HG02943 (cell line): ENCODE data around the gene PRKAG2.
"Not testable (repeated sequence)": the region's sequence is repeated elsewhere in the genome, so short reads cannot be mapped to it uniquely, and the experiment has no call there.

Experiments
- ATAC-seq: cut with Tn5 transposase; IDR thresholded peaks from one replicate; pipeline ENCODE4 v1.9.1; 2021; ENCODE audit warnings: mild to moderate bottlenecking, low read depth, moderate library complexity; ENCODE audit not compliant: unreplicated experiment

PRKAG2 gene

GRCh38 chr7:151792636-151793035 is 84.3 kb downstream of the PRKAG2 start:
- ATAC-seq, result no peak

DNA sequence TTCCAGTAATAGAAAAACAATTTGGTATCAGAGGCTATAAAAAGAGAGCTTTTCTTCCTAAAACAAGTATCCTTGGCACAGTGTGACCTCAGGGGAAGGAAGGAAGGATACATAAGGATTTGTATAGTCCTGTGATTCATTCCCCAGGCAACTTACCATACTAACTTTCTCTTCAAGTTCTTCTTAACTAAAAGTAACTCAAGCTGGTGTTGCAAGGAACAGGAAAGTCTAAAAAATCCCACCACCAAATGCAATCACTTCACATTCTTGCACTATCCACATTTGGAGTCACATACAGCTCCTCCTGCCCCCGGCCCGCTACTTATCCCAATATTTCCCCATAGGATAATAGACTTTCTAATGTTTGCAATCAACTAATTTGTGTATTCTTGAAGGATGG is 84.8 kb downstream of the PRKAG2 start:
- no peak for ATAC-seq

GRCh38 chr7:151790830-151791620 is 85.9 kb downstream of the PRKAG2 start:
- ATAC-seq, result no peak

GRCh38 chr7:151790095-151790829 is 86.7 kb downstream of the PRKAG2 start:
- no peak for ATAC-seq

DNA sequence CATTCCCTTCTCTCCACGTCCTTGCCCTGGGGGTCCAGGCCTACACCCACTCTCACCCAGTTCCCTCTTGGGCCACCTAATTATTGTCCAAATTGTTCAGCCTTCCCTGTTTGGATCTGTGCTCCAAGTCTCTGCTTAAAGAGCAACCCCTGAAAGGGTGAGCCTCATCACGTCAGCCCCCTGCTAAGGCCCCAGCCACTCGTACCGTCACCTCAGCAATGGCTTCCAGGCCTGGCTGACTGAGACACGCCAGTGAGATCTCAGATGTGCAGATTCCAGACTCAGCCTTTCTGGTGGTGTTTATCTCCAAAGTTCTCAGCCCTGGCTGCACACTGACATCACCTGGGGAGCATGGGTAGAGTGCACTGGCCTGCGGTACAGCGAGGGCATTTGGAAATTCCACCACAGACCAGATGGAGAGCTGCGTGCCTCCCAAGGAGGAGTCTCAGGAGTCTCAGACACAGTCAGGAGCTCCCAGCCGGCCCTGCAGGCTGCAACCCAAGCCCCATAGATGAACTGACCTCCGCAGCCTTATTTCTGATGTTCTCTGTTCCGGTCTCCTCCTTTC is 87.5 kb downstream of the PRKAG2 start:
- ATAC-seq, result no peak

GRCh38 chr7:151787348-151787747 is 89.6 kb downstream of the PRKAG2 start:
- no peak for ATAC-seq

DNA sequence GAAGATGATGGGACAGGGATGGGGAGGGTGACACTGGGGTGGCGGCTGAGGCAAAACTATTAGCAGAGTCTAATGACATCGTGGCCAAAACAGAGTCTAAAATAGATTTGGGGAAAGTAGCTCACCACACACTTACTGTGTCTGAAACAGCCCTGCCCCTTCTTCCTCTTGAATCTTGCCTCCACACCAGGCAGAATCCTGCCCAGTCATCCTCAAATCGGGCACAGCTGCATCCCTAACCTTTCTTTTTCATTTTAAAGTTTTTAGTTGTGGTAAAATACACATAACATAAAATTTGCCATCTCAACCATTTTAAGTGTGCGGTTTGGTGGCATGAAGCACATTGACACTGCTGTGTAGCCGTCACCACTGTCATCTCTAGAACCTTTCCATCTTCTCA is 90.0 kb downstream of the PRKAG2 start:
- ATAC-seq, result no peak

DNA sequence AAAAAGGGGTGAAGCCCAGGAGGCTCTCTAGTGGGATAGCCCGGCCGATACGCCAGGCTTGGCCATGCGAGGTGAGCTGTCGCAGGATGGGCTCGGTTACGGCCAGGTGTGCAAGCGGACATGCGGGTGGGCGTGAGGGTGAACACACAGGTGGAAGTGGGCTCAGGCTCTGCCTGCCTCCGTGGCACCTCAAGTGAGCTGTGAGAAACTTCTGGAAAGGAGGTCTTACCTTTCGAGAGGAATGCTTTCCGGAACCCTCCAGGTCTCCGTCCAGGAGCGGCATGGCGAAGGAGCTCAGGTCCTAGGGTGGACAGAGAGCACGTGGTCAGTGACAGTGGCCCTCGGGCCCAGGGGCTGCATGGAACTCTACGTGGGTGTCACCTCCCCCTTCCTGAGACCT is 90.7 kb downstream of the PRKAG2 start:
- no peak for ATAC-seq

DNA sequence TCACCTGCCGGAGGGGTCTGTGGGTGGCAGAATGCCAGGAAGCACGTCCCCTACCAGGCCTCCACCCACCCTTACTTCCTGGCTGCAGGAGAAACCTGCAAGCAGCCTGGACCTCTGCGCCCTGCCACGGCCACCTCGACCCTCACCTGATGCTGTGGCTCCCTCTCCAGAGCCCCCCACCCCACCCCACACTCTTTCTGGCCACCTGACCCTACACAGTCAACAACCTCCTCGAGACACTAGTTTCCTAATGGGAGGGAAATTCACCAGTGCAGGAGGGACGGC is 91.3 kb downstream of the PRKAG2 start:
- ATAC-seq, result no peak

DNA sequence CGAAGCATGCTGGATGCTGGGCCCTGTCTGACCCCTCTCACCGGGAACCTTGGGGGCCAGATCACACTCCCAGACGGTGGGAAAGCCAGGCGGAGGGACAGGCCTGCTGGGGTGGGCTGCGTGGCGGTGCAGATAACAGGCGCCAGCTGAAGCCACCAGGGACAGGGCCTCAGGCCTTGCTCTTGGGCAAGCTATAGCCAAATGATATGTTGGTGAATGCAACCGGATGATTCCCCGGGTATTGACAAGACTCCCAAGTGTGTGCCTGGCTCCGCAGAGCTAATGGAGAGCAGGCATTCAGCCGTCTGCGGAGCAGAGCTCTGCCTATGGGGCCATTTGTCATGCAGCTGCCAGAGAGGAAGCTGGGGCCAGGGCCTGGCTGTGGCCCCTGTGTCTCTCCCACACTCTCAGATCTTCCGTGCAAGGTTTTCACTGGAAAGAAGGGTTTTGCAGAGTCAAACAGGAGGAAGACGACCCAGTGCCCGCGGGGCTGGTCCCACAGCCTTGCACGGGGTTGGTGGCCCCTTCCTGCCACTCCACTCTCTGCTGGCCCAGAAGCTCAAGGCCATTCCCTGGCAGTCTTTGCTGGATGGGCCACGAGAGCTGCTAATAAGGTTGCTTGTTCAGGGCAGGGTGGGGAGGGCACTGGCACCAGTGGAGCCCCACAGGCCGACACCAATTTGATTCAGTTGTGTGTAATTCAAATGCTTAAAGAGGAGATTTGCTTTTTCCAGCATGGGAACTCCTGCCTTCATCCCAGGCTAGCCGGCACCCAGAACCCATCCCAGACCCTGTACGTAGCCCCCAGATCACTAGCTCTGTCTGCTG is 91.8 kb downstream of the PRKAG2 start:
- no peak for ATAC-seq

- no peak for ATAC-seq
These were observed 92.8 kb downstream of the PRKAG2 start for GRCh38 chr7:151783958-151784575.

DNA sequence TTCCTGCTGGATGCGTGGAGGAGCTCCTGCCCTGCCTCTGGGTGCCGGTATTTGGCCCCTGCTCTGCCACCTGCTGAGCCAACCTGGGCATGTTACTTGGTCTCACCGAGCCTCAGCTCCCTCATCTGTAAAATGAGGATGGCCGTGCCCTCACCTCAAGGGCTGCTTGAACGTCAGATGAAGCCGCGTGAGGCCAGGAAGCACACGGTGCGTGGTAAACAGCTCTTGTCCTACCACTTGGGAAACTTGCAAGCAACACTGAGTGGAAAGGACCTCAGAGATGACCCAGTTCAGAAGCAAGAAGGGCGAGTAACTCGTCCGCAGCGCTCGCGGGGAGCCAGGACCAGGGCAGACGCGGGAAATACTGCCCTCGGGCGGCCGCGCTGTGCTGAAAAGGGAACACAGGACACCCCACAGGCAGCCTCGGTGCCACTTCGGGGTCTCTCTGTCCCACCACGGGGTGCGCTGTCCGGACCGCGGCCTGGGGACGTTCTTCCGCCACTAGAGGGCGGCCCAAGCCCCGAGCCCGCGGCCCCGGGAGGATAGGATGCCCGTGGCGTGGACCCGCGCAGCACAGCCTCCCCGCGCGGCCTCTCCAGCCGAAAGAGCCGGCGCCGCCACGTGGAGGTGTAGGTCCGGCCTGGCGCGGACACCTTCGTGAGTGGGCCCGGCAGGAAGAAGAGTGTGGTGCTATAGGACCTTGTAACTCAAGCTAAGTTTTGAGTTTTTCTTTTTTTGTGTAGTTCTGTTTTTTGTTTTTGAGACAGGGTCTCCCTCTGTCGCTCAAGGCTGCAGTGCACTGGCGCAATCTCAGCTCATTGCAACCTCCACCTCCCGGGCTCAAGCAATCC is 94.1 kb downstream of the PRKAG2 start:
- ATAC-seq, result peak; percentile 75

- not testable (repeated sequence) for ATAC-seq
These were observed 94.7 kb downstream of the PRKAG2 start for GRCh38 chr7:151782256-151782597.

GRCh38 chr7:151781161-151781845 is 95.6 kb downstream of the PRKAG2 start:
- no peak for ATAC-seq

DNA sequence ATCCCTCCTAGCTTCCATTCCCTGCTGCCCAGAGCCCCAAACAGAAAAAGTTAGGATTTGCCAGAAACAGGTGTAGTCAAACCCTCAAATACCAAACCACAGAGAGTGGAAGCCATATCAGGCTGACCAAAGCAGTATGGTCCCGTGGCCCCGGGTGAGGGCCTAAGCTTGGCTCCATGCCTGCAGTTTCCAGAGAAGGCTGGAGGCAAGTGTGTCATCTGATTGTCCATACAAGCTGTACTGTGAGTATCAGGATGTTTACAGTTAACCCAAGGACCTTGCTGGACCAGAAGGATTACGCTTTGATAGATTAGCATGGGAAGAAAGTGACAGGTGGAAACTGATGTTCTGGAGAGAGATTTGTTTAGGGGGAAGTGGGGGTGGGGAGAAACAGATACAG is 96.3 kb downstream of the PRKAG2 start:
- no peak for ATAC-seq

- no peak for ATAC-seq
These were observed 97.2 kb downstream of the PRKAG2 start for GRCh38 chr7:151779678-151780077.

DNA sequence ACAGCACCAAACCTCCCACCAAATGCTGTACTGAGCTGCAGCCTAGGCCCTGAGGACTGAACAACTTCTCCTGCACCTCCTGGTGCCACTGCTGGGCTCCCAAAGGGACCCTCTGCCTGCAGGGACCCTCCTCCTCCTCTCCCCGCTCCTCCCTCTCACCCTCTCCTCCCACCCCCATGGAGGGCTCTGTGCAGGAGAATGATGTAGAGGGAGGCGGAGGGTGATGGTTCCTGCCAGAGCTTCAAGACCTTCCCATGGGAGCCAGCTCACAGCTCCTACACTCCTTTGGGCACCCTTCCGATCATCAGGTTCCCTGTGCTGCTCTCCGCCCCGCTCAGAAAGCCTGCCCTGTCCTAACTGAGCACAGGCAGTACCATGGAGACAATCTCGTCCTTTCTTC is 97.7 kb downstream of the PRKAG2 start:
- ATAC-seq, result no peak

- ATAC-seq, result no peak
These were observed 98.8 kb downstream of the PRKAG2 start for GRCh38 chr7:151777908-151778670.

- ATAC-seq, result no peak
These were observed 99.4 kb downstream of the PRKAG2 start for GRCh38 chr7:151777495-151777880.
